Transverse colon (tissue), 4 donors: ENCODE results near the gene WAPL.

Experiments used
- CTCF ChIP-seq, 5 experiments: fragments of 200-600 bp in 3 of 5; fragments of 450-650 bp in 2 of 5; sonication (generic) in 3 of 5; IDR thresholded peaks; 1 replicate in 2 of 5; 2 replicates in 3 of 5; pipeline ENCODE4 v1.5.1; 2016 to 2017; ENCODE audit warnings: antibody characterized with exemption in 5 of 5, inconsistent platforms in 3 of 5, mild to moderate bottlenecking in 2 of 5, moderate library complexity in 1 of 5
- EP300 ChIP-seq: sonication (generic); formaldehyde crosslinking; IDR thresholded peaks from one replicate; pipeline ENCODE4 v1.6.1; 2017; ENCODE audit warnings: antibody characterized with exemption, low read depth
- POLR2A ChIP-seq: fragments of 450-650 bp; IDR thresholded peaks from one replicate; pipeline ENCODE4 v1.6.1; 2016; ENCODE audit warnings: antibody characterized with exemption, mild to moderate bottlenecking, moderate library complexity
- POLR2AphosphoS5 ChIP-seq, 3 donors: sonication (generic); formaldehyde crosslinking; IDR thresholded peaks; one replicate each; pipeline ENCODE4 v1.6.1; 2016; ENCODE audit warnings: antibody characterized with exemption in 3 of 3

GRCh38 chr10:86535132-86535882 is 13.7 kb upstream of the WAPL start:
- TF ChIP-seq POLR2AphosphoS5 (IDR thresholded peaks at IDR 0.05) (peak in 1 of 3 donors; percentile 49), CTCF (IDR thresholded peaks at IDR 0.05) (no peak), POLR2A (peak; percentile 41), EP300 (no peak)
